PC-9 (cell line): ENCODE results near the gene AGAP1. TPM values are rescaled to one million over a fixed set of nuclear protein-coding genes. Genes with fewer than 3 reads are reported as not detected.

ENCODE experiments used
- BruUV-seq: library from RNA; stranded (reverse); fragments of 400-500 nt; replicated peaks from 2 replicates; lab custom pipeline; 2021; lab: Mats Ljungman, UMichigan
- CTCF ChIA-PET: fragments of 300-600 bp; sonication (Branson Sonifier 250); formaldehyde crosslinking; loops from one replicate; lab custom pipeline; 2022; ENCODE audit warnings: antibody characterized with exemption; lab: Charles Lee
- POLR2A ChIA-PET: fragments of 300-600 bp; sonication (Branson Sonifier 250); formaldehyde crosslinking; loops from one replicate; lab custom pipeline; 2022; ENCODE audit warnings: antibody characterized with exemption; ENCODE audit not compliant: unreplicated experiment; lab: Charles Lee
- DNase-seq, 2 experiments: peaks; one replicate each; pipeline versions ENCODE4 v3.0.0 to v3.0.0-alpha.2; 2015 to 2022; ENCODE audit warnings: mixed read lengths in 1 of 2
- H2AFZ ChIP-seq: fragments of 200-600 bp; sonication (generic); 2 replicates; pipeline ENCODE4 v1.8.1; 2017; ENCODE audit warnings: antibody characterized with exemption
- H3F3A ChIP-seq: fragments of 200-600 bp; sonication (generic); 2 replicates; pipeline ENCODE4 v1.8.1; 2017; ENCODE audit warnings: antibody characterized with exemption, mild to moderate bottlenecking, low read depth; ENCODE audit not compliant: insufficient read depth
- H3K27ac ChIP-seq: fragments of 200-600 bp; sonication (generic); 2 replicates; pipeline ENCODE4 v1.6.1; 2016; ENCODE audit warnings: mixed run types
- H3K27me3 ChIP-seq: fragments of 200-600 bp; sonication (generic); 2 replicates; pipeline ENCODE4 v1.6.1; 2016; ENCODE audit warnings: low read depth, mixed run types; ENCODE audit not compliant: insufficient read depth
- H3K36me3 ChIP-seq: fragments of 200-600 bp; sonication (generic); 2 replicates; pipeline ENCODE4 v1.6.1; 2016; ENCODE audit warnings: low read depth, mixed run types
- H3K4me1 ChIP-seq: fragments of 200-600 bp; sonication (generic); replicated peaks from 2 replicates; pipeline ENCODE4 v1.6.1; 2016; ENCODE audit warnings: mixed run types; ENCODE audit not compliant: insufficient read depth
- H3K4me2 ChIP-seq: fragments of 200-600 bp; sonication (generic); 2 replicates; pipeline ENCODE4 v1.6.1; 2017; ENCODE audit warnings: mixed run types
- H3K4me3 ChIP-seq: fragments of 200-600 bp; sonication (generic); 2 replicates; pipeline ENCODE4 v1.6.1; 2016; ENCODE audit warnings: mixed run types
- H3K79me2 ChIP-seq: fragments of 200-600 bp; sonication (generic); 2 replicates; pipeline ENCODE4 v1.6.1; 2017; ENCODE audit warnings: low read depth, mixed run types
- H3K9me2 ChIP-seq: fragments of 200-600 bp; sonication (generic); 2 replicates; pipeline ENCODE4 v1.8.1; 2017; ENCODE audit warnings: mild to moderate bottlenecking; ENCODE audit not compliant: insufficient read depth
- H3K9me3 ChIP-seq: fragments of 200-600 bp; sonication (generic); 2 replicates; pipeline ENCODE4 v1.8.1; 2016; ENCODE audit warnings: low read depth; ENCODE audit not compliant: insufficient read depth
- H4K20me1 ChIP-seq: fragments of 200-600 bp; sonication (generic); 2 replicates; pipeline ENCODE4 v1.8.1; 2017; ENCODE audit not compliant: insufficient read depth
- EZH2 ChIP-seq: fragments of 200-600 bp; sonication (generic); IDR thresholded peaks from 2 replicates; pipeline ENCODE4 v1.8.0; 2017; ENCODE audit warnings: antibody characterized with exemption, low read depth
- intact Hi-C: fragments of 100-400 bp; cut with micrococcal nuclease; formaldehyde crosslinking; loops from one replicate; pipeline ENCODE4 v1.10.0; 2022; ENCODE audit not compliant: unreplicated experiment
- total RNA-seq: library from RNA; stranded (reverse); gene quantifications from 2 replicates; pipeline ENCODE4 v1.2.3, GENCODE V29; 2021
- TF ChIP-seq, protein P1 (sequence below): fragments of 200-600 bp; sonication (generic); conservative IDR thresholded peaks from 2 replicates; pipeline ENCODE4 v1.6.1; 2017; ENCODE audit warnings: mixed run types, antibody characterized with exemption, mild to moderate bottlenecking, moderate library complexity

The AGAP1 gene
- total RNA-seq, 1 experiment from 2014 or later, result 91.4 TPM

DNA sequence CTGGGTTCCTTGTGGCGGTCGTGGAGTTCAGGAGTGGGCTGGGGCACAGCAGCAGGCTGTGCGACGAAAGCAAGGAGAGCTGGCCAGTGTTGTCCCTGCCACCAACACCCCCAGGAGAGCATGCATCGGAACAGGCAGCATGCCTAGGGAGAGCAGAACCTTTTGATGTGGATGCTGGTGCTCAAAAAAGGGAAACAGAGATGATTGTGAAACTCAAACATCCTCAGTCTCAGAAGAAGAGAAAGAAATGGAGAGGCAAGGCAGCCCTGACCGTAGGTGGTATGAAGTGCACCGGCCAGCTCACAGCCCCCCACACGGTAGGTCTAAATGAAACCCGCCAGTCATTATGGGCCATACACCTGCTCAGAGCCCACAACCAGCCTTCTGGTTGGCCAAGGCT lies 420.9 kb downstream of the AGAP1 start:
- no peak for TF ChIP-seq EZH2
- TF ChIP-seq, protein P1, sequence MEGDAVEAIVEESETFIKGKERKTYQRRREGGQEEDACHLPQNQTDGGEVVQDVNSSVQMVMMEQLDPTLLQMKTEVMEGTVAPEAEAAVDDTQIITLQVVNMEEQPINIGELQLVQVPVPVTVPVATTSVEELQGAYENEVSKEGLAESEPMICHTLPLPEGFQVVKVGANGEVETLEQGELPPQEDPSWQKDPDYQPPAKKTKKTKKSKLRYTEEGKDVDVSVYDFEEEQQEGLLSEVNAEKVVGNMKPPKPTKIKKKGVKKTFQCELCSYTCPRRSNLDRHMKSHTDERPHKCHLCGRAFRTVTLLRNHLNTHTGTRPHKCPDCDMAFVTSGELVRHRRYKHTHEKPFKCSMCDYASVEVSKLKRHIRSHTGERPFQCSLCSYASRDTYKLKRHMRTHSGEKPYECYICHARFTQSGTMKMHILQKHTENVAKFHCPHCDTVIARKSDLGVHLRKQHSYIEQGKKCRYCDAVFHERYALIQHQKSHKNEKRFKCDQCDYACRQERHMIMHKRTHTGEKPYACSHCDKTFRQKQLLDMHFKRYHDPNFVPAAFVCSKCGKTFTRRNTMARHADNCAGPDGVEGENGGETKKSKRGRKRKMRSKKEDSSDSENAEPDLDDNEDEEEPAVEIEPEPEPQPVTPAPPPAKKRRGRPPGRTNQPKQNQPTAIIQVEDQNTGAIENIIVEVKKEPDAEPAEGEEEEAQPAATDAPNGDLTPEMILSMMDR, result no peak
- Histone ChIP-seq H3K27me3 (no peaks in the 10 kb centered on the region), H3K27ac (no peak overlapping the region), H3K4me3 (no peak overlapping the region), H3F3A (no peaks in the 10 kb centered on the region), H3K4me1 (no peaks in the 10 kb centered on the region), H2AFZ (no peak overlapping the region), H3K4me2 (no peak overlapping the region), H3K79me2 (no peaks in the 10 kb centered on the region), H3K9me3 (no peaks in the 10 kb centered on the region), H4K20me1 (0 out of 2 replicates have a peak, but pooled peaks cover 4% of the 10 kb centered on the region), H3K36me3 (0 out of 2 replicates have a peak, but pooled peaks cover 7% of the 10 kb centered on the region), H3K9me2 (no peaks in the 10 kb centered on the region)
- DNase-seq, result no peak
- intact Hi-C loops, result no loop called here
- no TSS peak for BruUV-seq
- ChIA-PET POLR2A (interaction anchor here (0.5 kb wide), 1 partner anchor 22 kb away, joined by 3 read pairs; no protein-coding TSS in a partner anchor), CTCF (no interaction called here)

DNA sequence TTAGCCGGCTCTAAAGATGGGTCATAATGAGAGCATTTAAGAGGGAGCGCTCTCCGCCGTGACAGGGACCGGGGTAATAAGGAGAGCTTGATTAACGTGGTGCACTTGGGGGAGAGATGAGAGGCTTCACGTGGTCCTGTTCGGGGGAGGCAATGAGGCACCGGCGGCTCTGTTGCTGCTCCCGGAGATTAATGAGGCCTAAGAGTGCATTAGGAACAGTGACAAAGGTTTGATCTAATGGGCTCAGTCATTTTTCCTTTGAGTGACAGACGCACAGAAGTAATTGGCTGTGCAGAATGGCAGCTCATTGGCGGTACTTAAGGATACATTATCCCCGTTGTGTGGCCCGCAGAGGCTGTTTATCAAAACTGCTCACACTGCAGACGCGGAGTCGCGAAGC lies 423.7 kb downstream of the AGAP1 start:
- BruUV-seq, result no TSS peak
- Histone ChIP-seq H3K9me2 (no peaks in the 10 kb centered on the region), H4K20me1 (peaks cover 4% of the 10 kb centered on the region; the same call in 1 of the 2 replicates), H3K27me3 (no peaks in the 10 kb centered on the region), H3K27ac (no peak overlapping the region), H2AFZ (no peak overlapping the region), H3K36me3 (0 out of 2 replicates have a peak, but pooled peaks cover 13% of the 10 kb centered on the region), H3K9me3 (no peaks in the 10 kb centered on the region), H3K4me2 (no peak overlapping the region), H3F3A (no peaks in the 10 kb centered on the region), H3K79me2 (no peaks in the 10 kb centered on the region), H3K4me1 (no peaks in the 10 kb centered on the region), H3K4me3 (no peak overlapping the region)
- no peak for DNase-seq
- CTCF ChIA-PET, result interaction anchor here (0.7 kb wide), 1 partner anchor 170 kb away, joined by 3 read pairs; no protein-coding TSS in a partner anchor
- intact Hi-C loops, result no loop called here
- POLR2A ChIA-PET, result interaction anchor here (0.6 to 0.7 kb wide), 2 partner anchors 97 to 1766 kb away, joined by 3 to 5 read pairs; no protein-coding TSS in a partner anchor
- TF ChIP-seq, protein P1, result no peak
- no peak for TF ChIP-seq EZH2

DNA sequence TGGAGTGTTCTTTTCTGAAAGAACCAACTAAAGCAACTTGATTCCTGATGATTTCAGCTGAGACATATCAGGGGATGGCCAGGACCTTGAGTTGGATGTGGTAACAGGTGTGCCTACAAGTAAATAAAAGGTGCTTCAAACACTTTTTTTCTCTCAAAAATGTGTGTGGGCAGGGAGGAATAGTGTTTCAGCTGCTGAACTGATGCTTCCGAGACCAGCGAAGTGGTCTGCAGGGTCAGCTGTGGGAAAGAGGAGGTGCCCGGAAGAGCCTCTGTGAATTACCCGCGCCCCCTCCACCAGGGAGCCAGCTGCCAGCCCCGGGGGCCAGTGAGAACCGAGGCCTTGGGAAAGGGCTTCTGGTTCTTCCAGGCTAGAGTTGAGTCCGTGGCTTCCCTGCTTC lies 425.0 kb downstream of the AGAP1 start:
- H3K9me2 ChIP-seq, result no peaks in the 10 kb centered on the region
- H3K4me1 ChIP-seq, result no peaks in the 10 kb centered on the region
- POLR2A ChIA-PET, result no interaction called here
- H3K27me3 ChIP-seq, result no peaks in the 10 kb centered on the region
- no peak overlapping the region for H3K4me2 ChIP-seq
- TF ChIP-seq, protein P1, result no peak
- TF ChIP-seq EZH2, result no peak
- H3F3A ChIP-seq, result no peaks in the 10 kb centered on the region
- no peak for DNase-seq
- peaks cover 4% of the 10 kb centered on the region; the same call in 1 of the 2 replicates for H4K20me1 ChIP-seq
- H3K36me3 ChIP-seq, result 0 out of 2 replicates have a peak, but pooled peaks cover 13% of the 10 kb centered on the region
- no peak overlapping the region for H3K27ac ChIP-seq
- H3K9me3 ChIP-seq, result no peaks in the 10 kb centered on the region
- intact Hi-C loops, result no loop called here
- H2AFZ ChIP-seq, result no peak overlapping the region
- H3K4me3 ChIP-seq, result no peak overlapping the region
- no TSS peak for BruUV-seq
- CTCF ChIA-PET, result no interaction called here
- H3K79me2 ChIP-seq, result no peaks in the 10 kb centered on the region
